WTC11 (cell line): ENCODE data around the gene SART3. TPM values are rescaled to one million over a fixed set of nuclear protein-coding genes. Genes with fewer than 3 reads are reported as not detected.

Source experiments
- ATAC-seq: fragments of 200-7000 bp; cut with Tn5 transposase; 2 replicates; pipeline ENCODE4 v1.10.0; 2021; ENCODE audit warnings: mild to moderate bottlenecking, moderate library complexity
- Bru-seq: library from RNA; stranded (reverse); fragments of 400-500 nt; gene quantifications from one replicate; lab custom pipeline; 2021; lab: Mats Ljungman, UMichigan
- CTCF ChIA-PET: fragments of 300-600 bp; sonication (Branson Sonifier 250); formaldehyde crosslinking; loops from one replicate; lab custom pipeline; 2021; ENCODE audit warnings: antibody characterized with exemption; lab: Charles Lee
- POLR2A ChIA-PET: fragments of 350-600 bp; sonication (Branson Sonifier 250); formaldehyde crosslinking; loops from one replicate; lab custom pipeline; 2021; ENCODE audit warnings: antibody characterized with exemption; lab: Charles Lee
- DNase-seq: peaks from one replicate; pipeline ENCODE4 v3.0.0; 2021; ENCODE audit warnings: low spot score
- H3K27ac Mint-ChIP-seq: 2 replicates; pipeline ENCODE4 v1.8.0; 2021; ENCODE audit warnings: mixed read lengths
- H3K27me3 Mint-ChIP-seq: 2 replicates; pipeline ENCODE4 v1.8.0; 2021; ENCODE audit warnings: low read depth, mild to moderate bottlenecking, moderate library complexity, mixed read lengths
- H3K36me3 Mint-ChIP-seq: 2 replicates; pipeline ENCODE4 v1.8.0; 2021; ENCODE audit warnings: mixed read lengths
- H3K4me1 Mint-ChIP-seq: 2 replicates; pipeline ENCODE4 v1.8.0; 2022; ENCODE audit warnings: mixed read lengths
- H3K4me3 Mint-ChIP-seq: 2 replicates; pipeline ENCODE4 v1.8.0; 2021; ENCODE audit warnings: mild to moderate bottlenecking, moderate library complexity, mixed read lengths
- H3K9me3 Mint-ChIP-seq: 2 replicates; pipeline ENCODE4 v1.8.0; 2021; ENCODE audit warnings: mixed read lengths
- ETV6 ChIP-seq: sonication (generic); formaldehyde crosslinking; IDR thresholded peaks from 2 replicates; pipeline ENCODE4 v1.8.1; 2022; ENCODE audit warnings: mild to moderate bottlenecking, missing genetic modification reagents
- FOXK1 ChIP-seq: sonication (generic); formaldehyde crosslinking; IDR thresholded peaks from 2 replicates; pipeline ENCODE4 v1.8.0; 2022; ENCODE audit warnings: mild to moderate bottlenecking, moderate library complexity, missing genetic modification reagents
- NR3C1 ChIP-seq: sonication (generic); formaldehyde crosslinking; conservative IDR thresholded peaks from 2 replicates; pipeline ENCODE4 v1.8.1; 2023; ENCODE audit warnings: low read depth, mild to moderate bottlenecking, missing genetic modification reagents
- TEAD1 ChIP-seq: sonication (generic); formaldehyde crosslinking; IDR thresholded peaks from 2 replicates; pipeline ENCODE4 v1.8.0; 2022; ENCODE audit warnings: mild to moderate bottlenecking, missing genetic modification reagents
- TEAD4 ChIP-seq: sonication (generic); formaldehyde crosslinking; IDR thresholded peaks from 2 replicates; pipeline ENCODE4 v1.8.0; 2022; ENCODE audit warnings: mild to moderate bottlenecking, missing genetic modification reagents
- ZNF396 ChIP-seq: fragments of 250-450 bp; sonication (Bioruptor Pico); IDR thresholded peaks from 2 replicates; pipeline ENCODE4 v1.8.0; 2021; ENCODE audit warnings: mild to moderate bottlenecking, moderate library complexity, borderline replicate concordance
- long read RNA-seq, 3 experiments: library from RNA in 1 of 3; library from capped mRNA in 1 of 3; library from polyadenylated mRNA in 1 of 3; unstranded in 2 of 3; stranded (forward) in 1 of 3; transcript quantifications; one replicate each; pipeline ENCODE4 v2.0.0, GENCODE V29; 2021
- total RNA-seq: library from RNA; stranded (reverse); gene quantifications from 3 replicates; pipeline ENCODE4 v1.2.3, GENCODE V29; 2021
- TF ChIP-seq, protein P1 (sequence below): fragments of 250-450 bp; sonication (Bioruptor Pico); IDR thresholded peaks from 2 replicates; pipeline ENCODE4 v1.9.0; 2021; ENCODE audit warnings: moderate library complexity, mild to moderate bottlenecking, inconsistent platforms, borderline replicate concordance
- TF ChIP-seq, protein P2 (sequence below): sonication (generic); formaldehyde crosslinking; IDR thresholded peaks from 2 replicates; pipeline ENCODE4 v1.8.0; 2022; ENCODE audit warnings: mild to moderate bottlenecking, missing genetic modification reagents
- TF ChIP-seq, protein P3 (sequence below): sonication (generic); formaldehyde crosslinking; IDR thresholded peaks from 2 replicates; pipeline ENCODE4 v1.8.1; 2022; ENCODE audit warnings: mild to moderate bottlenecking, moderate library complexity, missing genetic modification reagents
- TF ChIP-seq, protein P4 (sequence below): fragments of 250-450 bp; sonication (Bioruptor Pico); IDR thresholded peaks from 2 replicates; pipeline ENCODE4 v1.9.0; 2021; ENCODE audit warnings: mild to moderate bottlenecking
- TF ChIP-seq, protein P5 (sequence below): sonication (generic); formaldehyde crosslinking; IDR thresholded peaks from 2 replicates; pipeline ENCODE4 v1.8.1; 2023; ENCODE audit warnings: mild to moderate bottlenecking, missing genetic modification reagents
- TF ChIP-seq, protein P6 (sequence below): sonication (generic); formaldehyde crosslinking; IDR thresholded peaks from 2 replicates; pipeline ENCODE4 v1.8.0; 2023; ENCODE audit warnings: missing genetic modification reagents, mild to moderate bottlenecking, borderline replicate concordance

Gene SART3, protein sequence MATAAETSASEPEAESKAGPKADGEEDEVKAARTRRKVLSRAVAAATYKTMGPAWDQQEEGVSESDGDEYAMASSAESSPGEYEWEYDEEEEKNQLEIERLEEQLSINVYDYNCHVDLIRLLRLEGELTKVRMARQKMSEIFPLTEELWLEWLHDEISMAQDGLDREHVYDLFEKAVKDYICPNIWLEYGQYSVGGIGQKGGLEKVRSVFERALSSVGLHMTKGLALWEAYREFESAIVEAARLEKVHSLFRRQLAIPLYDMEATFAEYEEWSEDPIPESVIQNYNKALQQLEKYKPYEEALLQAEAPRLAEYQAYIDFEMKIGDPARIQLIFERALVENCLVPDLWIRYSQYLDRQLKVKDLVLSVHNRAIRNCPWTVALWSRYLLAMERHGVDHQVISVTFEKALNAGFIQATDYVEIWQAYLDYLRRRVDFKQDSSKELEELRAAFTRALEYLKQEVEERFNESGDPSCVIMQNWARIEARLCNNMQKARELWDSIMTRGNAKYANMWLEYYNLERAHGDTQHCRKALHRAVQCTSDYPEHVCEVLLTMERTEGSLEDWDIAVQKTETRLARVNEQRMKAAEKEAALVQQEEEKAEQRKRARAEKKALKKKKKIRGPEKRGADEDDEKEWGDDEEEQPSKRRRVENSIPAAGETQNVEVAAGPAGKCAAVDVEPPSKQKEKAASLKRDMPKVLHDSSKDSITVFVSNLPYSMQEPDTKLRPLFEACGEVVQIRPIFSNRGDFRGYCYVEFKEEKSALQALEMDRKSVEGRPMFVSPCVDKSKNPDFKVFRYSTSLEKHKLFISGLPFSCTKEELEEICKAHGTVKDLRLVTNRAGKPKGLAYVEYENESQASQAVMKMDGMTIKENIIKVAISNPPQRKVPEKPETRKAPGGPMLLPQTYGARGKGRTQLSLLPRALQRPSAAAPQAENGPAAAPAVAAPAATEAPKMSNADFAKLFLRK
- total RNA-seq: 75.6 to 91.2 TPM (median 76.8 TPM) in 3 replicates
- percentile 90 among the genes with signal in this experiment for Bru-seq, nascent RNA
- long read RNA-seq, experiment 1, full-length matches to known transcripts: 237 of 377 reads
- long read RNA-seq, experiment 1, partial matches to known transcripts: 70 of 377 reads
- long read RNA-seq, experiment 1, other reads (novel, unspliced or antisense): 70 of 377 reads
- long read RNA-seq, experiment 2, full-length matches to known transcripts: 19 of 104 reads
- long read RNA-seq, experiment 2, partial matches to known transcripts: 48 of 104 reads
- long read RNA-seq, experiment 2, other reads (novel, unspliced or antisense): 37 of 104 reads
- long read RNA-seq, experiment 3, full-length matches to known transcripts: 12 of 39 reads
- long read RNA-seq, experiment 3, partial matches to known transcripts: 22 of 39 reads
- long read RNA-seq, experiment 3, other reads (novel, unspliced or antisense): 5 of 39 reads

DNA sequence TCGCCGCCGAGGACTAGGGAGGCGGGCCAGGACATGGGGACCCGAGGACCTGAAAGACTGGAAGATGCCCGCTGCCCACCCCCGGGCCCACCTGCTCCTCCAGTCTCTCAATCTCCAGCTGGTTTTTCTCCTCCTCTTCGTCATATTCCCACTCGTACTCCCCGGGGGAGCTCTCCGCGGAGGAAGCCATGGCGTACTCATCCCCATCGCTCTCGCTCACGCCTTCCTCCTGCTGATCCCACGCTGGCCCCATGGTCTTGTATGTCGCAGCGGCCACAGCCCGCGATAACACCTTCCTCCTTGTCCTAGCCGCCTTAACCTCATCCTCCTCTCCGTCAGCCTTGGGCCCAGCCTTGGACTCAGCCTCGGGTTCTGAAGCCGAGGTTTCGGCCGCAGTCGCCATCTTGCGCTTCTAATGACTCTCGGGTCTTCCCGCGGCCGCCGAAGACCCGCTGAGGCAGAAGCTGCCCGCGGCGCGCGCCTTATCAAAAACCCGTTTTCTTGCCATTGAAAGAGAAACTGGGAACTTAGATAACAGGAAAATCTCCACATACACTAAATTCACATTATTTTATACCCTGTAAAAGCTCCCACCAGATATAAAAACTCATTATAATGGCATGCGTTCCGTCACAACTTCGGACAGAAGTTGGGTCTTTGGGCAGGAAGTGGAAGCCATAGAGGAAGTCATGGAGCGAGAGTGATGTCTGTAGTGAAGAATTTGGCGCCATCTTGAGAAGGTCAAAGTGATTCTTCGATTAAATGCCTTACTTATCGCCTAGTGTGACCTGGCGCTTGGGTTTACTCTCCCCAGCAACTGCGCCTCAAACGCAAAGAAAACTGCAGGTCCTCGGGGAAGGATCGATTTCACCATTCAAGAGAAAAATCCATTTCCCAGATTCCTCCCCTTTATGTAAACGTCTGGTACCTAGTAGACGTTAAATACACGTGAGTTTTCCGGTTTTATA, at the start of gene SART3:
TSS of gene SART3 (minus strand) at position 422 of the 968 bp plus-strand sequence. CDS start at position 403, 19 bp downstream.
- Mint-ChIP-seq H3K27ac (peak within 1 kb of the TSS; percentile 100), H3K36me3 (peaks cover 40% of the 10 kb centered on the region), H3K27me3 (no peaks in the 10 kb centered on the region), H3K9me3 (no peaks in the 10 kb centered on the region), H3K4me1 (peaks cover 31% of the 10 kb centered on the region), H3K4me3 (peak within 1 kb of the TSS; percentile 100)
- POLR2A ChIA-PET: interaction anchor here (1.2 kb wide), 1 partner anchor 169 kb away, joined by 4 read pairs; no protein-coding TSS in a partner anchor
- TF ChIP-seq FOXK1 (CRISPR knock-in tag) (peak; percentile 48; the same call in 1 of the 2 replicates), ZNF396 (CRISPR knock-in tag) (no peak), NR3C1 (CRISPR knock-in tag) (no peak), TEAD4 (no peak), ETV6 (CRISPR knock-in tag) (peak; percentile 74; the same call in 1 of the 2 replicates), TEAD1 (CRISPR knock-in tag) (peak; percentile 44; the same call in 1 of the 2 replicates)
- TF ChIP-seq, protein P1, sequence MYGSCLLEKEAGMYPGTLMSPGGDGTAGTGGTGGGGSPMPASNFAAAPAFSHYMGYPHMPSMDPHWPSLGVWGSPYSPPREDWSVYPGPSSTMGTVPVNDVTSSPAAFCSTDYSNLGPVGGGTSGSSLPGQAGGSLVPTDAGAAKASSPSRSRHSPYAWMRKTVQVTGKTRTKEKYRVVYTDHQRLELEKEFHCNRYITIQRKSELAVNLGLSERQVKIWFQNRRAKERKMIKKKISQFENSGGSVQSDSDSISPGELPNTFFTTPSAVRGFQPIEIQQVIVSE (CRISPR knock-in tag): no peak
- TF ChIP-seq, protein P2, sequence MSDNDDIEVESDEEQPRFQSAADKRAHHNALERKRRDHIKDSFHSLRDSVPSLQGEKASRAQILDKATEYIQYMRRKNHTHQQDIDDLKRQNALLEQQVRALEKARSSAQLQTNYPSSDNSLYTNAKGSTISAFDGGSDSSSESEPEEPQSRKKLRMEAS (CRISPR knock-in tag): peak; percentile 36; the same call in 1 of the 2 replicates
- TF ChIP-seq, protein P3, sequence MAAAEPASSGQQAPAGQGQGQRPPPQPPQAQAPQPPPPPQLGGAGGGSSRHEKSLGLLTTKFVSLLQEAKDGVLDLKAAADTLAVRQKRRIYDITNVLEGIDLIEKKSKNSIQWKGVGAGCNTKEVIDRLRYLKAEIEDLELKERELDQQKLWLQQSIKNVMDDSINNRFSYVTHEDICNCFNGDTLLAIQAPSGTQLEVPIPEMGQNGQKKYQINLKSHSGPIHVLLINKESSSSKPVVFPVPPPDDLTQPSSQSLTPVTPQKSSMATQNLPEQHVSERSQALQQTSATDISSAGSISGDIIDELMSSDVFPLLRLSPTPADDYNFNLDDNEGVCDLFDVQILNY: peak; percentile 62; the same call in 1 of the 2 replicates
- TF ChIP-seq, protein P4, sequence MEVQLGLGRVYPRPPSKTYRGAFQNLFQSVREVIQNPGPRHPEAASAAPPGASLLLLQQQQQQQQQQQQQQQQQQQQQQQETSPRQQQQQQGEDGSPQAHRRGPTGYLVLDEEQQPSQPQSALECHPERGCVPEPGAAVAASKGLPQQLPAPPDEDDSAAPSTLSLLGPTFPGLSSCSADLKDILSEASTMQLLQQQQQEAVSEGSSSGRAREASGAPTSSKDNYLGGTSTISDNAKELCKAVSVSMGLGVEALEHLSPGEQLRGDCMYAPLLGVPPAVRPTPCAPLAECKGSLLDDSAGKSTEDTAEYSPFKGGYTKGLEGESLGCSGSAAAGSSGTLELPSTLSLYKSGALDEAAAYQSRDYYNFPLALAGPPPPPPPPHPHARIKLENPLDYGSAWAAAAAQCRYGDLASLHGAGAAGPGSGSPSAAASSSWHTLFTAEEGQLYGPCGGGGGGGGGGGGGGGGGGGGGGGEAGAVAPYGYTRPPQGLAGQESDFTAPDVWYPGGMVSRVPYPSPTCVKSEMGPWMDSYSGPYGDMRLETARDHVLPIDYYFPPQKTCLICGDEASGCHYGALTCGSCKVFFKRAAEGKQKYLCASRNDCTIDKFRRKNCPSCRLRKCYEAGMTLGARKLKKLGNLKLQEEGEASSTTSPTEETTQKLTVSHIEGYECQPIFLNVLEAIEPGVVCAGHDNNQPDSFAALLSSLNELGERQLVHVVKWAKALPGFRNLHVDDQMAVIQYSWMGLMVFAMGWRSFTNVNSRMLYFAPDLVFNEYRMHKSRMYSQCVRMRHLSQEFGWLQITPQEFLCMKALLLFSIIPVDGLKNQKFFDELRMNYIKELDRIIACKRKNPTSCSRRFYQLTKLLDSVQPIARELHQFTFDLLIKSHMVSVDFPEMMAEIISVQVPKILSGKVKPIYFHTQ: no peak
- DNase-seq (peak; percentile 69), ATAC-seq (peak; percentile 38)
- CTCF ChIA-PET: interaction anchor here (0.6 to 1.9 kb wide), 2 partner anchors 52 to 57 kb away, joined by 3 to 4 read pairs; no protein-coding TSS in a partner anchor

DNA sequence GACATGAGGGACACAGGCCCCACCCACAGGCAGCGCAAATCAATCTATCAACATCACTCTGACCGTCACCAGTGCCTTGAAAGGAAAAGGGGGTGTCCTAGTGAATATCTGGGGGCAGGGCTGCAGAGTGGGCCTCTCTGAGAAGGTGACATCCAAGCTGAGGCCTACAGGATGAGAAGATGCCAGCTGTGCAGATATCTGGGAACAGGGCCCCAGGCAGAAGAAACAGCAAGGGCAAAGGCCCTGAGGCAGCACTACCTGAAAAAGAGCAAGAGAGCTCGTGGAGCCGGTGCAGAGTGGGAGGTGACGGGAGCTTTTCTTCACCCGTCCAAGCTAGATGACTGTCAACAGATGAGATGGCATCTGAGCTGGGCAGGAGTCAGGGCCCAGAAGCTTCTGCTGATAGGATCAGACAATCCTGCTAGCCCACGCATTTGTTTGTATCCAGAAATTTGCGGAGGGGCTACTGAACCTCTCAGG, 49.4 kb upstream of the SART3 start:
- Mint-ChIP-seq H3K36me3 (no peaks in the 10 kb centered on the region), H3K9me3 (no peaks in the 10 kb centered on the region), H3K4me3 (no peak overlapping the region), H3K27me3 (peaks cover 2% of the 10 kb centered on the region; the same call in 1 of the 2 replicates), H3K27ac (no peak overlapping the region), H3K4me1 (peaks cover 15% of the 10 kb centered on the region)
- ChIA-PET POLR2A (no interaction called here), CTCF (interaction anchor here (0.9 to 2.5 kb wide), 3 partner anchors 8 to 53 kb away, joined by 4 to 7 read pairs (median 5); no protein-coding TSS in a partner anchor)
- DNase-seq (no peak), ATAC-seq (no peak)
- TF ChIP-seq, protein P5, sequence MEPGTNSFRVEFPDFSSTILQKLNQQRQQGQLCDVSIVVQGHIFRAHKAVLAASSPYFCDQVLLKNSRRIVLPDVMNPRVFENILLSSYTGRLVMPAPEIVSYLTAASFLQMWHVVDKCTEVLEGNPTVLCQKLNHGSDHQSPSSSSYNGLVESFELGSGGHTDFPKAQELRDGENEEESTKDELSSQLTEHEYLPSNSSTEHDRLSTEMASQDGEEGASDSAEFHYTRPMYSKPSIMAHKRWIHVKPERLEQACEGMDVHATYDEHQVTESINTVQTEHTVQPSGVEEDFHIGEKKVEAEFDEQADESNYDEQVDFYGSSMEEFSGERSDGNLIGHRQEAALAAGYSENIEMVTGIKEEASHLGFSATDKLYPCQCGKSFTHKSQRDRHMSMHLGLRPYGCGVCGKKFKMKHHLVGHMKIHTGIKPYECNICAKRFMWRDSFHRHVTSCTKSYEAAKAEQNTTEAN: no peak
- TF ChIP-seq, protein P6, sequence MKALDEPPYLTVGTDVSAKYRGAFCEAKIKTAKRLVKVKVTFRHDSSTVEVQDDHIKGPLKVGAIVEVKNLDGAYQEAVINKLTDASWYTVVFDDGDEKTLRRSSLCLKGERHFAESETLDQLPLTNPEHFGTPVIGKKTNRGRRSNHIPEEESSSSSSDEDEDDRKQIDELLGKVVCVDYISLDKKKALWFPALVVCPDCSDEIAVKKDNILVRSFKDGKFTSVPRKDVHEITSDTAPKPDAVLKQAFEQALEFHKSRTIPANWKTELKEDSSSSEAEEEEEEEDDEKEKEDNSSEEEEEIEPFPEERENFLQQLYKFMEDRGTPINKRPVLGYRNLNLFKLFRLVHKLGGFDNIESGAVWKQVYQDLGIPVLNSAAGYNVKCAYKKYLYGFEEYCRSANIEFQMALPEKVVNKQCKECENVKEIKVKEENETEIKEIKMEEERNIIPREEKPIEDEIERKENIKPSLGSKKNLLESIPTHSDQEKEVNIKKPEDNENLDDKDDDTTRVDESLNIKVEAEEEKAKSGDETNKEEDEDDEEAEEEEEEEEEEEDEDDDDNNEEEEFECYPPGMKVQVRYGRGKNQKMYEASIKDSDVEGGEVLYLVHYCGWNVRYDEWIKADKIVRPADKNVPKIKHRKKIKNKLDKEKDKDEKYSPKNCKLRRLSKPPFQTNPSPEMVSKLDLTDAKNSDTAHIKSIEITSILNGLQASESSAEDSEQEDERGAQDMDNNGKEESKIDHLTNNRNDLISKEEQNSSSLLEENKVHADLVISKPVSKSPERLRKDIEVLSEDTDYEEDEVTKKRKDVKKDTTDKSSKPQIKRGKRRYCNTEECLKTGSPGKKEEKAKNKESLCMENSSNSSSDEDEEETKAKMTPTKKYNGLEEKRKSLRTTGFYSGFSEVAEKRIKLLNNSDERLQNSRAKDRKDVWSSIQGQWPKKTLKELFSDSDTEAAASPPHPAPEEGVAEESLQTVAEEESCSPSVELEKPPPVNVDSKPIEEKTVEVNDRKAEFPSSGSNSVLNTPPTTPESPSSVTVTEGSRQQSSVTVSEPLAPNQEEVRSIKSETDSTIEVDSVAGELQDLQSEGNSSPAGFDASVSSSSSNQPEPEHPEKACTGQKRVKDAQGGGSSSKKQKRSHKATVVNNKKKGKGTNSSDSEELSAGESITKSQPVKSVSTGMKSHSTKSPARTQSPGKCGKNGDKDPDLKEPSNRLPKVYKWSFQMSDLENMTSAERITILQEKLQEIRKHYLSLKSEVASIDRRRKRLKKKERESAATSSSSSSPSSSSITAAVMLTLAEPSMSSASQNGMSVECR (CRISPR knock-in tag): no peak
- no peak for TF ChIP-seq TEAD1 (CRISPR knock-in tag)
